ENCODE results near the gene UBASH3B.

GRCh38 chr11:122652495-122652894, 3.0 kb upstream of the UBASH3B start:
- TF ChIP-seq CTCF (IDR thresholded peaks at IDR 0.05) (no peak), POLR2A (IDR thresholded peaks at IDR 0.05) (no peak)

Measured in gastroesophageal sphincter (tissue), 3 donors.